GM12873 (cell line): Measurements from ENCODE around the gene PKP4.

Experiments
- TF ChIP-seq, protein P1 (sequence below): IDR thresholded peaks from 2 replicates; pipeline ENCODE4 v1.5.1; 2012; ENCODE audit warnings: low read depth, mild to moderate bottlenecking, moderate library complexity, low read length, control low read depth; ENCODE audit not compliant: insufficient read depth; ENCODE audit errors: missing control alignments

PKP4 gene

DNA sequence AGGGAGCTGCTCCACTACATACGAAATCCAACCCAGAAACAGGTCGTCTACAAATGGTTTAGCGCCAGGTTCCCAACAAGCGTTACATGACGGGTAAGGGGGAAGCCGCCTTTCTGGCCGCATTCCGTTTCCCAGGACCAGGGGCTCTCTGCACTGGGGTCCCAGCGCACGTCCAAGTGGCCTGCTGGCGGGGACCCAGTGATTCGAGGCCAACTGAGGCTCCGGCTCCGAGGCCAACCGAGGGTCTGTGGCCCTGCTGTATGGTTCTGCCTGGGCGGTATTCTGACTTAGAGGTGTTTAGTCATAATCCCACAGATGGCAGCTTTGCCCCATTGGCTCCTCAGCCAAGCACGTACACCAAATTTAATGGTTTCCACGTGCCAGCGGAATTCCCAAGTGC lies 127.2 kb downstream of the PKP4 start:
- TF ChIP-seq, protein P1, sequence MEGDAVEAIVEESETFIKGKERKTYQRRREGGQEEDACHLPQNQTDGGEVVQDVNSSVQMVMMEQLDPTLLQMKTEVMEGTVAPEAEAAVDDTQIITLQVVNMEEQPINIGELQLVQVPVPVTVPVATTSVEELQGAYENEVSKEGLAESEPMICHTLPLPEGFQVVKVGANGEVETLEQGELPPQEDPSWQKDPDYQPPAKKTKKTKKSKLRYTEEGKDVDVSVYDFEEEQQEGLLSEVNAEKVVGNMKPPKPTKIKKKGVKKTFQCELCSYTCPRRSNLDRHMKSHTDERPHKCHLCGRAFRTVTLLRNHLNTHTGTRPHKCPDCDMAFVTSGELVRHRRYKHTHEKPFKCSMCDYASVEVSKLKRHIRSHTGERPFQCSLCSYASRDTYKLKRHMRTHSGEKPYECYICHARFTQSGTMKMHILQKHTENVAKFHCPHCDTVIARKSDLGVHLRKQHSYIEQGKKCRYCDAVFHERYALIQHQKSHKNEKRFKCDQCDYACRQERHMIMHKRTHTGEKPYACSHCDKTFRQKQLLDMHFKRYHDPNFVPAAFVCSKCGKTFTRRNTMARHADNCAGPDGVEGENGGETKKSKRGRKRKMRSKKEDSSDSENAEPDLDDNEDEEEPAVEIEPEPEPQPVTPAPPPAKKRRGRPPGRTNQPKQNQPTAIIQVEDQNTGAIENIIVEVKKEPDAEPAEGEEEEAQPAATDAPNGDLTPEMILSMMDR = no peak

DNA sequence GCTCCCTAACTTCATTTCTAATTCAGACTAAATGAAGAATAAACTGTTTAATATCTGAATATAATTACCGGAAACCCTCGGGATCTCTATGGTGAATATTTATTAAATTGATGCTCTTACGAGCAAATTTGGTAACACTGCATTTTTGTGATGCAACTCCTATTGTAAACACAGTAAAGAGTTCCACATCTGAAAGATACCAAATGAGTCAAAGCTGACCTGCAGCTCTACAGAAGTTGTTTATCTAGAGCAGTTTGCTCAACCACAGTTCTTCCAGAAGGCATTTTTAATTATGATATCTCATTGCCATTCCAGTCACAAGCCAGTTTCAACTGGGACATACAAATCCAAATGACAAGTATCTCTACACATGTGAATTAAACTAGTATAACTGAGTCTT lies 129.7 kb downstream of the PKP4 start:
- TF ChIP-seq, protein P1 = no peak

DNA sequence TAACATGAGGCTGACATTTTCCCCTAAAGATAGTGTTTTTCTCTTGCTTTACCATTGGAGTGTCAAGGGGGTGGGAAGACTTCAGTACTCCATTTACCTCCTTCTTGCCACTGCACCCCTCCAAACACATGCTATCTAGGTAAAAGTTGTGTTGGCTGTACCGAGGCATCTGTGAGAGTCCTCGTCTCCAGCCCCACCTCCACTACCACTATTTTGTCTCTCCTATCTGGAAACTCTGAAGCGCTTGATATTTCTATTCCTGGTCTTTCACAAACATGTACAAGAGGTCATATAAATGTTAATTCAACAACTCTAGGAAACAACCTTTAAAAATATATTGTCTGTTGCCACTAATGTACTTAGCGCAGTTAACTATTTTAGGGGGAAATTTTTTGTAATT lies 132.6 kb downstream of the PKP4 start:
- TF ChIP-seq, protein P1 = no peak

DNA sequence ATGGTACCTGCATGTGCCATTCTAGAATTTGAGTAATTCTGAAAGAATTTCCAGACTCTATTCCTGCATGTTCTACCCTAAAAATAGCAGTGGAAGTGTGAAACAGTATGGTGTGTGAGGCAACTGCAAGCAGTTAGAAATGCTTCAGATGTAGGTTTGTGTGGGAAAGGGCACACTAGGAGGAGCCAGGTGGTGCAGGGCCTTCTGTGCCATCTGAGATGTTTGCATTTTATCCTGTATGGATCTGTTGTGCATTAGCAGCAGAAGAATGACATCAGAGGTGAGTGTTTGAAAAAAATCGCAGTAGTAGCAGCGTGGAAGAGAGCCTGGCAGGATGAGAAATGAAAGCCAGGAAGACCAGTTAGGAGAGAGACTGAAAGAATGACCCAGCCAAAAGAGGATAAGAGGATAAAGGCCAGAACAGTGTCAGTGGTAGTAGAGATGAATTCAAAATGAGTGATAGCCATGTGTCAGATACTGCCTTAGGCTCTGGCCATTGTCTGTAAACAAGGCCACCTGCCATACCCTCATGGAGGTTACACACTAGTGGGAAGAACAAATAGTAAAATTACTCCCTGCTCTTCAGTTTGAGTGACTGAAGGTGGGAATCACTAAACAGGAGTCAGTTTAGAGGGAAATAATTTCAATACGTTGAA lies 142.2 kb downstream of the PKP4 start:
- TF ChIP-seq, protein P1 = no peak

DNA sequence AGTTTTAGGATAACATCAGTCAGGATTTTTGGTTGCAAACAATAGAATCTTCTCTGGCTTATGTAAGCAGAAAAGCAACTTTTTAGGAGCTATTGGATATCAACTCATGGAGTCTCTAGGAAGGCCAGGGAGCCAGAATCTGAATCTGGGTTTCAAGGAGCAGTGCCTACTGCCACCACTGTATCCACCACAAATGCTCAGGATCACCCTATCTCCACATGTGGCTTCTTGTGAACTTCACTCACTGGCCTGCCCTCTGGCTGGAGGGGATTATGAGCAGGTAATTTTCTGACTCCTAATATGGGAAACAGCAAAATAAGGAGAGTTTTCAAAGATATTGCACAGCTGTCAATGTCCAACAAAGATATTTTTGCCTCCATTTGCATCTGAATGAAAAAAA lies 142.9 kb downstream of the PKP4 start:
- TF ChIP-seq, protein P1 = no peak

DNA sequence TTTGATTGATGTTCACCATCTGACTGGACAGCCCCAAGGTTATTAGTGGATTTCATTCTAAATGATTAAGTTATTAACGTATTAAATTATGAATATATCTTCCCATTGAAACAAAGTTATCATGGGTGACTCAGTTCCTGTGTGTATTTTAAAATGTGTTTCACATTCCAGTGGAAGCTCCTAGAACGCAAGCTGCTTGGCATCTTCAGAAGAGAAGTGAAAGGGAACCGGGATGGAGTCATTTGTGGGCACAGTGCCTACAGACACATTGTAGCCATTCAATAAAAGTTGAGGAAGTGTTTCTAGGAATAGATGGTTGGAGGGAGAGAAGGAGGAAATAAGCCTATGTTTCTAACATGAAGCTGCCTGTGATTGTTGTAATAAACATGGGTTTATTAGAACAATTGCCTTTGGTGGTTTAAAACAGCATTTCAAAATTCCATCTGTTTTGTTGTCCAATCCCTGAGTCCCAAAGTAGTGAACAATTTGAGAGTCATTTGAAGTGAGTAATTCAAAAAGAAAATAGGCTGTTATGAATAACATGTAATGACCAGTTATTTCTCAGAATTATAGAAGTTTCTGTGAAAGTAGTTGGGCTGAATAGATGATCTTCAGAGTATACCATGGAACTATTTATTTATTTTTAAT lies 143.5 kb downstream of the PKP4 start:
- TF ChIP-seq, protein P1 = no peak

DNA sequence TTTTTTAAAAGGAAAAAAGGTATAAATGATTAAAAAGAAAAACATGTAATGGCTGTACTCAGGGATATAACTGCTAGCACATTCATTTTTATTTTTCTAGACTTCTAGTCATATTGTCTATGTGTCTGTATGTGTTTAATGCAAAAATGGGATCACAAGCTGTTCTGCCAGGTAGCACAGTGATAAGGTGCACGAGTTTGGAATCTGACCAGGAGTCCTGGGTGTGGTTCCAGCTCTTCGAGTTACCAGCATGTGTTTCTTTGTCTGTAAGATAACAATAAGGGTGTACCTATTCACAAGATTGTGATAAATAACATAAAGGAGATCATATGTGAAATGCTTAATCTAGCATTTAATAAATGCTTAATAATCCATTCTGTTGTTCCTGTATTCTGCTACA lies 145.3 kb downstream of the PKP4 start:
- TF ChIP-seq, protein P1 = no peak
